Lower leg skin (tissue), 3 donors: Measurements from ENCODE around the gene RHOC.

ENCODE experiments used
- POLR2A ChIP-seq, 2 donors: fragments of 450-650 bp; IDR thresholded peaks; one replicate each; pipeline ENCODE4 v1.6.1; 2016 to 2017; ENCODE audit warnings: antibody characterized with exemption in 2 of 2, mild to moderate bottlenecking in 1 of 2, moderate library complexity in 1 of 2
- TF ChIP-seq, protein P1 (sequence below), 3 donors: fragments of 450-650 bp; IDR thresholded peaks; one replicate each; pipeline ENCODE4 v1.5.1; 2016; ENCODE audit warnings: antibody characterized with exemption in 3 of 3, mild to moderate bottlenecking in 3 of 3, moderate library complexity in 2 of 3

DNA sequence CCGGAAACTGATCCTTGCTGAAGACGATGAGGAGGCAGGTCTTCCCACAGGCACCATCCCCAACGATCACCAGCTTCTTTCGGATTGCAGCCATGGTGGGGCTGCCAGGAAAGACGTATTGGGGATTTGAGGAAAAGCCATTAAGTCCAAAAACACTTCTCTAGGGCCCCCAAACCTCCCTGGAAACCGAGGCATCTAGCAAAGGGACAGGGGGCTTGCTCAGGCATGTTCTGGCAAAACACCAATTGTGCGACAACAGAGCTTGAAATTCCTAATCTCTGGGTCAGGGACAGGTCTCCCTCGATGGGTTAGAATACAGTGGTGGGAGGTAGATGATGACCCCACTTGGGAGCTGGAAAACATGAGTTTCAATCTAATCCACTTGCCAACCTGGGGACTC is 3.2 kb downstream of the RHOC start:
- no peak for TF ChIP-seq POLR2A (IDR thresholded peaks at IDR 0.05)
- TF ChIP-seq, protein P1, sequence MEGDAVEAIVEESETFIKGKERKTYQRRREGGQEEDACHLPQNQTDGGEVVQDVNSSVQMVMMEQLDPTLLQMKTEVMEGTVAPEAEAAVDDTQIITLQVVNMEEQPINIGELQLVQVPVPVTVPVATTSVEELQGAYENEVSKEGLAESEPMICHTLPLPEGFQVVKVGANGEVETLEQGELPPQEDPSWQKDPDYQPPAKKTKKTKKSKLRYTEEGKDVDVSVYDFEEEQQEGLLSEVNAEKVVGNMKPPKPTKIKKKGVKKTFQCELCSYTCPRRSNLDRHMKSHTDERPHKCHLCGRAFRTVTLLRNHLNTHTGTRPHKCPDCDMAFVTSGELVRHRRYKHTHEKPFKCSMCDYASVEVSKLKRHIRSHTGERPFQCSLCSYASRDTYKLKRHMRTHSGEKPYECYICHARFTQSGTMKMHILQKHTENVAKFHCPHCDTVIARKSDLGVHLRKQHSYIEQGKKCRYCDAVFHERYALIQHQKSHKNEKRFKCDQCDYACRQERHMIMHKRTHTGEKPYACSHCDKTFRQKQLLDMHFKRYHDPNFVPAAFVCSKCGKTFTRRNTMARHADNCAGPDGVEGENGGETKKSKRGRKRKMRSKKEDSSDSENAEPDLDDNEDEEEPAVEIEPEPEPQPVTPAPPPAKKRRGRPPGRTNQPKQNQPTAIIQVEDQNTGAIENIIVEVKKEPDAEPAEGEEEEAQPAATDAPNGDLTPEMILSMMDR (IDR thresholded peaks at IDR 0.05), result no peak
